ENCODE data around the gene INPP4A.
A peak's percentile ranks its signal among the peaks of the same experiment; 100 is the strongest.

Gene INPP4A

DNA sequence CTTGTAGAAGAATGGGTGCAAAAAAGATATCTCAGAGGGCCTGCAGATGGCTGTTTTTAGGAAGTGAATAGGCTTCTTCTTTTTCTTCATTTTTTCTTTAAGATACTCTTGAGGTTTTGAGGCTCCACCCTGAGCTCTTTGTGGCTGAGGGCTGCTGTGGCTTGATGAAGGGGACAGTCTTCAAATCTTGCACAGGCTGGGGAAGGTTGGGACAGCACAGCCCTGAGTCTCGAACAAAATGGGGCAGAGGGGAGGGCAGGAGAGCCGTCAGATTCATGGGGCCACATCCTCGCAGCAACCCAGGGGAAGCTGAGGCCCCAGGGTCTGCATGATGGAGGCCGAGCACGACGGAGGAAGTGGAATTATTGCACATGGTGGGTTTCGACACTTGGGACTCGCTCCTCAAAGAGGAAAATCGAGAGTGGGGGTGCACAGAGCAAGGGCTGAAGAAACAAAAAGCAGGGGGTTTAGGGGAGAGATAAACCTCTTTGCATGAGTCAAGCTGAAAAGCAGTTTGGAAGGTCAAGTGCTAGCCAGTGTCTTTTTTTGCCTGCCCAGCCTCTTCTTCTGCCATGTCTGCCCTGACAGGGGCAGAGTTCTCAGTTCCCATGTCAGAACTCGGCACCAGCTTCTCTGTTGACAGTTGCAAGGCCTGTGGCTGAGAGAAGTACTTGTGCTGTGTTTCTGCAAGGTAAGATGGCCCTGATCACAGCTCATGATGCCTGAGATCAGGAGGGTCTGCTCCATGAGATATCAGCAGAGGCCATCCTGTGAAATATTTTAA, 19.5 kb downstream of the INPP4A start:
- TF ChIP-seq, protein P1, sequence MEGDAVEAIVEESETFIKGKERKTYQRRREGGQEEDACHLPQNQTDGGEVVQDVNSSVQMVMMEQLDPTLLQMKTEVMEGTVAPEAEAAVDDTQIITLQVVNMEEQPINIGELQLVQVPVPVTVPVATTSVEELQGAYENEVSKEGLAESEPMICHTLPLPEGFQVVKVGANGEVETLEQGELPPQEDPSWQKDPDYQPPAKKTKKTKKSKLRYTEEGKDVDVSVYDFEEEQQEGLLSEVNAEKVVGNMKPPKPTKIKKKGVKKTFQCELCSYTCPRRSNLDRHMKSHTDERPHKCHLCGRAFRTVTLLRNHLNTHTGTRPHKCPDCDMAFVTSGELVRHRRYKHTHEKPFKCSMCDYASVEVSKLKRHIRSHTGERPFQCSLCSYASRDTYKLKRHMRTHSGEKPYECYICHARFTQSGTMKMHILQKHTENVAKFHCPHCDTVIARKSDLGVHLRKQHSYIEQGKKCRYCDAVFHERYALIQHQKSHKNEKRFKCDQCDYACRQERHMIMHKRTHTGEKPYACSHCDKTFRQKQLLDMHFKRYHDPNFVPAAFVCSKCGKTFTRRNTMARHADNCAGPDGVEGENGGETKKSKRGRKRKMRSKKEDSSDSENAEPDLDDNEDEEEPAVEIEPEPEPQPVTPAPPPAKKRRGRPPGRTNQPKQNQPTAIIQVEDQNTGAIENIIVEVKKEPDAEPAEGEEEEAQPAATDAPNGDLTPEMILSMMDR (IDR thresholded peaks at IDR 0.05; ENCODE audit: poor library complexity, severe bottlenecking): no peak
- H3K27me3 ChIP-seq (ENCODE audit: insufficient read depth, poor library complexity, severe bottlenecking): no peaks in the 10 kb centered on the region
- H3K36me3 ChIP-seq (ENCODE audit: low read depth): no peaks in the 10 kb centered on the region
- no peaks in the 10 kb centered on the region for H3K9me3 ChIP-seq (ENCODE audit: severe bottlenecking)
- no peak overlapping the region for H3K27ac ChIP-seq (ENCODE audit: poor library complexity, severe bottlenecking)
- H3K4me3 ChIP-seq (ENCODE audit: severe bottlenecking): no peak overlapping the region
- peaks cover 17% of the 10 kb centered on the region for H3K4me1 ChIP-seq (ENCODE audit: insufficient read depth, poor library complexity, severe bottlenecking)
- ATAC-seq (ENCODE audit: low read depth) (no peak), DNase-seq (ENCODE audit: low spot score) (no peak)

DNA sequence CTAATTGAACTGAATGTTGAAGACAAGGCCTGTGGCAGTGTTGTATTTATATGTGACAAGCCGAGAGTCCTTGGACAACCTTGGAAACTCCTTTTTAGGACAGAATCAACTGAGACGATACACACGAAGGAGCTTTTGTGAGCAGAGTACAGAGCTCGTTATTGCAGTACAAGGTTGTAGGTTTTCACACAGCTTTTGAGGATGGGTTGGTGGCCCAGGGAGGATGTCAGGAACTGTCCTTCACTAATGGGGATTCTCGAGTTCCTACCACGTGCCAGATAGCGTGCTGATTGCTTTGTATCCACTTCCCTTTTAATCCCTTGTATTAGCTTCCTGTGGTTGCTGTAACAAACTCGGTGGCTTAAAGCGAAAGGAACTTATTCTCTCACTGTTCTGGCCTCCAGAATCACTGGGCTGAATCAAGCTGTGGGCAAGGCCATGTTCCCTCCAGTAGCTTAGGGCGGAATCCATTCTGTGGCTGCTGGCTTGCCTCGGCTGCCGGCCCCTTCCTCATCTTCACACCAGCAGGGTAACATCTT, 20.2 kb downstream of the INPP4A start:
- H3K27ac ChIP-seq (ENCODE audit: poor library complexity, severe bottlenecking): no peak overlapping the region
- no peaks in the 10 kb centered on the region for H3K36me3 ChIP-seq (ENCODE audit: low read depth)
- ATAC-seq (ENCODE audit: low read depth) (no peak), DNase-seq (ENCODE audit: low spot score) (no peak)
- TF ChIP-seq, protein P1 (IDR thresholded peaks at IDR 0.05; ENCODE audit: poor library complexity, severe bottlenecking): no peak
- no peaks in the 10 kb centered on the region for H3K9me3 ChIP-seq (ENCODE audit: severe bottlenecking)
- no peaks in the 10 kb centered on the region for H3K27me3 ChIP-seq (ENCODE audit: insufficient read depth, poor library complexity, severe bottlenecking)
- H3K4me3 ChIP-seq (ENCODE audit: severe bottlenecking): no peak overlapping the region
- H3K4me1 ChIP-seq (ENCODE audit: insufficient read depth, poor library complexity, severe bottlenecking): peaks cover 17% of the 10 kb centered on the region

- DNase-seq (ENCODE audit: low spot score): no peak
- no peaks in the 10 kb centered on the region for H3K9me3 ChIP-seq (ENCODE audit: severe bottlenecking)
- no peak overlapping the region for H3K27ac ChIP-seq (ENCODE audit: poor library complexity, severe bottlenecking)
- H3K4me1 ChIP-seq (ENCODE audit: insufficient read depth, poor library complexity, severe bottlenecking): peaks cover 17% of the 10 kb centered on the region
- ATAC-seq (ENCODE audit: low read depth): peak; percentile 61
- TF ChIP-seq, protein P1 (IDR thresholded peaks at IDR 0.05; ENCODE audit: poor library complexity, severe bottlenecking): no peak
- no peak overlapping the region for H3K4me3 ChIP-seq (ENCODE audit: severe bottlenecking)
- no peaks in the 10 kb centered on the region for H3K36me3 ChIP-seq (ENCODE audit: low read depth)
- no peaks in the 10 kb centered on the region for H3K27me3 ChIP-seq (ENCODE audit: insufficient read depth, poor library complexity, severe bottlenecking)
These were observed 21.0 kb downstream of the INPP4A start for GRCh38 chr2:98465456-98466226.

DNA sequence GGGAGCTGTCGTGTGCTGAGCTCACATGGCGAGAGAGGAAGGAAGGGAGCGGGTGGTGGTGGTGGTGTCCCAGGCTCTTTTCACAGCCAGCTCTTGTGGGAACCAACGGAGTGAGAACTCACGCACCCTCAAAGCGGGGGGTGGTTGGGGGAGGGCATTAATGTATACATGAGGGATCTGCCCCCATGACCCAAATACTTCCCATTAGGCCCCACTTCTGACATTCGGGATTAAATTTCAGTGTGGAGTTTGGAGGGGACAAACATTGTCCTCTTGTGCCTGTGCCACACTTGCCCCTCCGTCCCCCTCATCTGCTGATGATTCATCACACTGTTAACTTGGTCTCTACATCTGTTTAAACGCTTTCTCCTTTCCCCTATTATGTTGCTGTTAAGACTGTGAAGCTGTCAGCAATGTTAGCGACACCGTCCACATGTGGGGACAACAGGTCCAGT, 22.5 kb downstream of the INPP4A start:
- Histone ChIP-seq H3K36me3 (ENCODE audit: low read depth) (no peaks in the 10 kb centered on the region), H3K4me1 (ENCODE audit: insufficient read depth, poor library complexity, severe bottlenecking) (peaks cover 17% of the 10 kb centered on the region), H3K9me3 (ENCODE audit: severe bottlenecking) (no peaks in the 10 kb centered on the region), H3K4me3 (ENCODE audit: severe bottlenecking) (no peak overlapping the region), H3K27ac (ENCODE audit: poor library complexity, severe bottlenecking) (no peak overlapping the region), H3K27me3 (ENCODE audit: insufficient read depth, poor library complexity, severe bottlenecking) (no peaks in the 10 kb centered on the region)
- DNase-seq (ENCODE audit: low spot score) (no peak), ATAC-seq (ENCODE audit: low read depth) (no peak)
- TF ChIP-seq, protein P1 (IDR thresholded peaks at IDR 0.05; ENCODE audit: poor library complexity, severe bottlenecking): no peak

All from RWPE2 (cell line).